GM12891 (cell line): ENCODE measurements around the gene CD300LF.

Source experiments
- POLR2A ChIP-seq: IDR thresholded peaks from 2 replicates; pipeline ENCODE4 v1.6.1; 2011; ENCODE audit warnings: low read depth, low read length, control low read depth
- POLR2AphosphoS5 ChIP-seq: IDR thresholded peaks from 2 replicates; pipeline ENCODE4 v1.6.1; 2011; ENCODE audit warnings: low read depth, low read length, control low read depth
- POU2F2 ChIP-seq: IDR thresholded peaks from 2 replicates; pipeline ENCODE4 v1.6.1; 2011; ENCODE audit warnings: low read depth, mild to moderate bottlenecking, control low read depth, low read length, moderate library complexity
- SPI1 ChIP-seq: IDR thresholded peaks from 2 replicates; pipeline ENCODE4 v1.6.1; 2011; ENCODE audit warnings: low read depth, low read length, control low read depth
- TAF1 ChIP-seq: IDR thresholded peaks from 2 replicates; pipeline ENCODE4 v1.6.1; 2011; ENCODE audit warnings: low read depth, low read length, control low read depth

DNA sequence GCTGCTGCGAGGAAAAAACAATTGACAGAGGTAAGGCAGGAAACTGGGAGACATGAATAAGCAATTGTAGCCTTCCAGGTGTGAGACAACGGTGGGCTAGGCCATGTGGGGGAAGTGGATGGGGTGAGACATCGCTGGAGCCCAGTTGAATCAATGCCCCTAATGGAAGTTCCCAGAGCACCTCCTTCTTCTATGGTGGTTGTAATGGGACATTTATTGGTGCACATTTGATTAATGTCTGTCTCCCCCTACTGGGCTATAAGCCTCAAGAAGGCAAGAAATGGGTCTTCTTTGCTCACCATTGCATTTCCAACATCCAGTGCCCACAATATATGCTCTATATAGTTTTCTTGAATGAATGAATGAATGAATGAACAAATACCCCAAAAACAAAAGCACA is 66.5 kb downstream of the CD300LF start:
- TF ChIP-seq POLR2AphosphoS5 (no peak), POLR2A (no peak), TAF1 (no peak), POU2F2 (no peak), SPI1 (no peak)
